Measurements from ENCODE around the gene FBXO34.

FBXO34 gene

DNA sequence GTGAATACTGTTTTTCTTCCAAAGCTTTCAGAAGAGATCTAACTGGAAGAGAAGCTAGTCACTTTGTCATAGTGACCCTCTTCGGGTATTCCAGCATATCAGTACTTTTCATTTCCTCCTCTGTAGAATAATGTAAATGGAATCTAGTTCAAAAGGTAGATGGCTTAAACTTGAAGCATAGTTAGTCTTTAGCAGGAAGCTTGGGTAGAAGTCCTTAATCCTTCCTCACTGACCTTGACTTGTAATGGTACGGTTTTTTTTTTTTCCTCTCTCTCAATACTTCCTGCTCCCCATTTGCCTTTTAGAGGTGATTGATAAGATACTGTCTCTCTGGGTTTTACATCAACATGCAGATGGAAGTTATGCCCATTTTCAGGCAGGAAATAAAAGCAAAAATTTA lies 1.7 kb downstream of the FBXO34 start:
- no peak for DNase-seq (ENCODE audit: low spot score)

- no peak for DNase-seq (ENCODE audit: low spot score)
Observed at GRCh38 chr14:55274146-55274545, 2.9 kb downstream of the FBXO34 start.

DNA sequence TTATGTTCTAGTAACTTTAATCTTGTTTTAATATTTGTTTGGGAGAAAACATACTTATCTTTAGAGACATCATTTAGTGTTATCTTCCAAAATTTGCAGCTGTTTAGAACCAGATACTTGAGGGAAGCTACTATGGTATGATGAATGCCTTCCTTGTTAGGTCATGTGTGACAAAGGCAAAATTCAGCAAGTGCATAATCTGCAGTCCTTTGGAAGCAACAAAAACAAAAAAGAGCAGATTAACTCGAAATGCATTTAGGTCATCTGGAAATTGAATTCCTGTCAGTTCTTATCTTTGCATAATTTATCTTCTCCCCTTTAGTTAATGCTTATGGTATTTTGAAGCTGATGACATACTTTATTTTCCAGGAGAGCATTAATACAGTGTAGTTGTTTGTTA lies 3.5 kb downstream of the FBXO34 start:
- DNase-seq (ENCODE audit: low spot score), result no peak

GRCh38 chr14:55276736-55277135 lies 5.5 kb downstream of the FBXO34 start:
- DNase-seq (ENCODE audit: low spot score), result no peak

- no peak for DNase-seq (ENCODE audit: low spot score)
Observed at GRCh38 chr14:55277972-55278740, 6.9 kb downstream of the FBXO34 start.

GRCh38 chr14:55279384-55279783 lies 8.2 kb downstream of the FBXO34 start:
- no peak for DNase-seq (ENCODE audit: low spot score)

DNA sequence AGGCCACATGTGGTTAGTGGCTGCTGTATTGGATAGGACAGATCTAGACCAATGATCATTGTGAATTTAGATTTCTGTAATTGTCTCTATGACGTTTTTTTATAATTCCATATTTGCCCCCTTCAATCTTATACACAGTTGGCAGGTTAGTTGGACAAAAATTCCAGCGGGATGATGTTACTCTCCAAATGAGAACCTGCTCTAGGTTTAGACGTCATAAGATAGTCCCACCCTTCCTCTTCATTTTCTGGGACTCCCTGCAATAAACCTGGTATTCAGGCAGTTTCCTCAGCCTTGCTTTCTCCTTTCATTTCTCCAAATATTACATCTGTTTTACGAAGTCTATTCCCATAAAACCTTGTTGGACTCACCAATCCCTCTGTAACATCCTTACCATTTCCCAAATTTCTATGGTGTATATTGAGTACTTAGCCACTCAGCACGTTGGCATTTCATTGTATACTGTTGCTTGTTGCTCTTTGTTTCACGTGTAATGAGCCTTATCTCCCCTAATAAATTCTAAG lies 10.2 kb downstream of the FBXO34 start:
- DNase-seq (ENCODE audit: low spot score), result no peak

- DNase-seq (ENCODE audit: low spot score), result no peak
Observed at GRCh38 chr14:55285048-55285652, 13.9 kb downstream of the FBXO34 start.

GRCh38 chr14:55288439-55288838 lies 17.2 kb downstream of the FBXO34 start:
- no peak for DNase-seq (ENCODE audit: low spot score)

GRCh38 chr14:55291480-55292081 lies 20.4 kb downstream of the FBXO34 start:
- no peak for DNase-seq (ENCODE audit: low spot score)

- no peak for DNase-seq (ENCODE audit: low spot score)
Observed at GRCh38 chr14:55294603-55295002, 23.4 kb downstream of the FBXO34 start.

- DNase-seq (ENCODE audit: low spot score), result no peak
Observed at GRCh38 chr14:55297611-55298499, 26.6 kb downstream of the FBXO34 start.

DNA sequence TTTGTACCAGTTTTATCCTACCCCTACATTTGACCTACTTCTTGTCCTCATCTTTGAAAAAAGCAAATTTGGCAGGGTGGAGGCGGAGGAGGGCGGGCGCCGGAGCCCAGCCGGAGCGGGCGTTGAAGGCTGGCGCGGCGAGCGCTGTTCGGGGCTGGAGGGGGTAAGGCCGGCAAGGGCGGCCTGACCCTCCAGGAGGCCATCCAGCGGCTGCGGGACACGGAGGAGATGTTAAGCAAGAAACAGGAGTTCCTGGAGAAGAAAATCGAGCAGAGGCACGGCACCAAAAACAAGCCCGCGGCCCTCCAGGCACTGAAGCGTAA lies 27.2 kb downstream of the FBXO34 start:
- no peak for DNase-seq (ENCODE audit: low spot score)

DNA sequence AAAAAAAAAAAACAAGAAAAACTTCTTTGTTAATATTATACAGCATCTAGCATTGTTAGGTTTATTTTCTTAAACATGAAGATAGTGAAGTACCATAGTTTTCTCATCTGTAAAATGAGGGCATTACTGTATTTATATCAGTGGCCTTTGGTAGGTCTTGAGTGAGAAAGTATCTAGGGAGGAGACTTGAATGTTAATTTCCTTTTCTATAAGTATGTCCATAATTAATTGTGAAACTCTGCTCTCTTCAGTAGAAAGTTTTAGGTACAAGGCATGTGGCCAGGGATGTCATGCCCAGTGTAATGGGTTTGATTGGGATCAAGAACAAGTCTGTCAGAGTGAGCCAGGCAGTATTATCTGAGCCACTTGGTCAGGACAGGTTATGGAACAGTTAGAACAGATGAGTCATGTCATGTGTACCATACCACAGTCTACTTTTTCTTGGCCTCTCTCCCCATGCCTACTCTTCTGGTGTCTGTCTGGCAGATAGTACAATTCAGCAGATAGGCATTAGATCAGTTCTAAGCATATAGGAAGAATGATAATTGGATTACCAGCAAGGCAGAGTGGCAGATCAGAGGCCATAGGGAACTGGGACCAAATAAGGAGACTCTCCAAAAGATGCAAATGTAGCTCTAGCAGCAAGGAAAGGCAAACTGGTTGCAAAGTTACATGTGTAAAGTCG lies 30.4 kb downstream of the FBXO34 start:
- DNase-seq (ENCODE audit: low spot score), result no peak

GRCh38 chr14:55302367-55303124 lies 31.3 kb downstream of the FBXO34 start:
- no peak for DNase-seq (ENCODE audit: low spot score)

DNA sequence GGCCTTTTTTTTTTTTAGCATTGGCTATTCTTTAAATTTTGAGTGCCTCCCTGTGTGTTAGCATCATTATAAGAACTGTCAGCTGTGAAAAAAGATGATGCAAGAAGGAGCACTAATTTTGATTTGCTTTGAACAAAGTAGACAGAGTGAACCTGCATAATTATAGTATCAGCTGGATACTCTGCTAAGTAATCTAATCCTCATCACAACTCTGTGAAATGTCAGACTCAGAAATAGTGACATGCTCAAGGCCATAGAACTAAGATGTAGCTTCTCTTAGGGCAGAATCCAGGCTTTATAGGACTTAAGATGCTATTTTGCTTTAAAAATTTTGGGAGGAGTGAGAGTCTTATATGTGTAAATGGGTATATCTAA lies 31.9 kb downstream of the FBXO34 start:
- no peak for DNase-seq (ENCODE audit: low spot score)

DNA sequence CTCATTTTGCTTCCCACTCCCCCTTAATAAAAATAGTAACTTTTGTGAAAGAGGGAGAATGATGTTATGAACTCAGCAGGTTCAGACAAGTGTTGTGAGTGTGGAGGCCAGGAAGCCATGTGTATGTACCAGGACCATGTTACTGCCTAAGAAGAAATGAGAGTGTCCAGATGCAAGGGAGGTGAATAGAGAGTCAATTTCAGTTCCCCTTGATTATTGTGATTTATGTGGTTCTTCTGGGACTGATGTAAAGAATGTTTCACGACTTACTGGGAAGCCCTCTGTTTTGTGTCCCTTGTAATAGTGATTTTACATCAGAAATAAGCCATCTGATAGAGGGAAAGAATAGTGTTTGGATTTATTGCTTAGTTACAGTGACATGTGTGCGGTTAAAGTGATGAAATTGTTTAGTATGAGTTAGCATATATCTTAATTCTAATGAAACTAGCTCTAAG lies 32.5 kb downstream of the FBXO34 start:
- no peak for DNase-seq (ENCODE audit: low spot score)

DNA sequence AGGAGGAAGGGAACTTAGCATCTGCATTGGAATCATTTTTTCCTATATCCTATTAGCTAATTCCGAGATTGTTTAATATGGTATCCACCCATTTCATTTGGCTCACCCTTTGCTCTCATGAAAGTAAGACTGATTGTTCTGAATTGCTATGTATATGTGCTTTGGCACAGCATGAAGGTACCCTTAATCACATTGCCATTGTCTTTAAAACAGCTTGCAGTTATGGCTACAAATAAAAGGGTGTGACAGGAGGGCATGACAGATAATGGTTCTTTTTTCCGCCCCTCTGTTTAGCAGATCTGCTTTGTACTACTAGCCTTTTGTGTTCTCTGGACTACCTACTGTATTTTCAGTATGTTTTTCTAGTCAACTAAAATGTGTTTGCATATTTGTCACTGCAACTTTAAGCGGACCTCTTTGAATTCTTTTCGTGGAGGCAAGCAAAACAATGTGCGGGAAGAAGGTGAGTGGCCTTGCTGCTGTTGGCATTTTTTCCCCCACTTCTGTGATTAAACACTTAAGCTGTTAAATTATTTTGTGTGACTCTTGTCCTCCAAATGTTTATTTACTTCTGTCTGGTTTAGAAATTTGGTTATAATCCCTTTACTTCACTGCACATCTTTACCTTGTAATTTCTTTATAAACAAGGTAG lies 35.8 kb downstream of the FBXO34 start:
- no peak for DNase-seq (ENCODE audit: low spot score)

DNA sequence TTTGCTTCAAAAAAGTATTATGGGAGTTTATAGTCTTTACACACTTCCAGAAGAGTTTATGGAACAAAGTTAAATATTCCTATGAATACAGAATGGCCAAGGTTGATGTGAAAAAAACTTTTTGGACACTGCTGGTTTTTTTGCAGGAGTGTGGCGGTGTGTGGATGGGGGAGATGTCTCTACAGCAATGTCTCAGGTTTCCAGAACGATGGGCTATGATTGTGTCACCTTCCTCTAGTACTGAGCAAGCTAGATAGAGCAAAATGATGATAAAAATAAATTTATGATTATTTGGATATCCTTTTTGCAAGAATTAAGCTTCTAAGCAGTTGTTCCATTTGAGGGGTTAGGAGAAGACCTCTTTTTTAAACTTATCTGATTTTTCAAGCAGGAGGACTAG lies 37.9 kb downstream of the FBXO34 start:
- no peak for DNase-seq (ENCODE audit: low spot score)

GRCh38 chr14:55309761-55310365 lies 38.6 kb downstream of the FBXO34 start:
- DNase-seq (ENCODE audit: low spot score), result no peak
